SK-N-SH (cell line): Measurements from ENCODE around the gene DMD. TPM values are rescaled to one million over a fixed set of nuclear protein-coding genes. Genes with fewer than 3 reads are reported as not detected.

Source experiments
- CTCF ChIA-PET: fragments of 300-600, 350-600 bp; formaldehyde crosslinking; extraction: SDS; loops from one replicate; lab custom pipeline; 2021; lab: Yijun Ruan, JAX
- POLR2A ChIA-PET: fragments of 350-600 bp; sonication (Branson Sonifier 250); formaldehyde crosslinking; extraction: SDS; loops from one replicate; lab custom pipeline; 2020; ENCODE audit warnings: antibody characterized with exemption, inconsistent platforms; lab: Yijun Ruan, JAX
- DNase-seq: peaks from one replicate; pipeline ENCODE4 v3.0.0; 2012
- H2AFZ ChIP-seq: fragments of 200-600 bp; sonication (generic); 2 replicates; pipeline ENCODE4 v1.8.1; 2016; ENCODE audit warnings: antibody characterized with exemption, mild to moderate bottlenecking, low read depth
- H3F3A ChIP-seq: fragments of 200-600 bp; sonication (generic); replicated peaks from 2 replicates; pipeline ENCODE3; 2016; ENCODE audit warnings: antibody characterized with exemption, mild to moderate bottlenecking; ENCODE audit not compliant: insufficient read depth
- H3K27ac ChIP-seq, 2 experiments: fragments of 200-500 bp in 1 of 2; fragments of 200-600 bp in 1 of 2; sonication (Bioruptor generic) in 1 of 2; sonication (generic), shearing (Covaris generic) in 1 of 2; 2 replicates each; pipeline versions ENCODE4 v1.5.1 to v1.6.1; 2014 to 2016; ENCODE audit warnings: low read depth in 2 of 2, inconsistent platforms in 1 of 2, low read length in 1 of 2, mild to moderate bottlenecking in 1 of 2, mixed read lengths in 1 of 2
- H3K27me3 ChIP-seq: fragments of 200-600 bp; sonication (generic), shearing (Covaris generic); 2 replicates; pipeline ENCODE4 v1.6.1; 2016; ENCODE audit warnings: mixed run types; ENCODE audit not compliant: insufficient read depth
- H3K36me3 ChIP-seq, 2 experiments: fragments of 200-500 bp in 1 of 2; fragments of 200-600 bp in 1 of 2; sonication (Bioruptor generic) in 1 of 2; sonication (generic) in 1 of 2; replicated peaks in 1 of 2; 2 replicates each; pipeline versions ENCODE3 to v1.5.1; 2014 to 2016; ENCODE audit warnings: low read length in 1 of 2, mild to moderate bottlenecking in 1 of 2; ENCODE audit not compliant: insufficient read depth in 2 of 2, control insufficient read depth in 1 of 2
- H3K4me1 ChIP-seq, 2 experiments: fragments of 200-500 bp in 1 of 2; fragments of 200-600 bp in 1 of 2; sonication (Bioruptor generic) in 1 of 2; sonication (generic), shearing (Covaris generic) in 1 of 2; 2 replicates each; pipeline versions ENCODE4 v1.5.1 to v1.6.1; 2014 to 2016; ENCODE audit warnings: low read depth in 1 of 2, low read length in 1 of 2, mixed run types in 1 of 2; ENCODE audit not compliant: insufficient read depth in 2 of 2, control insufficient read depth in 1 of 2
- H3K4me2 ChIP-seq: fragments of 200-600 bp; sonication (generic), shearing (Covaris generic); 2 replicates; pipeline ENCODE4 v1.6.1; 2017; ENCODE audit warnings: mixed run types
- H3K4me3 ChIP-seq, 2 experiments: fragments of 200-500 bp in 1 of 2; fragments of 200-600 bp in 1 of 2; sonication (Bioruptor generic) in 1 of 2; sonication (generic), shearing (Covaris generic) in 1 of 2; 2 replicates each; pipeline versions ENCODE4 v1.5.1 to v1.8.1; 2014 to 2016; ENCODE audit warnings: low read depth in 2 of 2, inconsistent platforms in 1 of 2, low read length in 1 of 2, mild to moderate bottlenecking in 1 of 2, mixed read lengths in 1 of 2, moderate library complexity in 1 of 2
- H3K79me2 ChIP-seq: fragments of 200-600 bp; sonication (generic); 2 replicates; pipeline ENCODE4 v1.8.1; 2017; ENCODE audit warnings: mild to moderate bottlenecking; ENCODE audit not compliant: insufficient read depth
- H3K9ac ChIP-seq: fragments of 200-600 bp; sonication (generic); 2 replicates; pipeline ENCODE4 v1.6.1; 2017; ENCODE audit warnings: mixed run types
- H3K9me2 ChIP-seq: fragments of 200-600 bp; sonication (generic); 2 replicates; pipeline ENCODE4 v1.6.1; 2017; ENCODE audit warnings: mixed run types
- H3K9me3 ChIP-seq: fragments of 200-600 bp; sonication (generic); 2 replicates; pipeline ENCODE4 v1.6.1; 2017; ENCODE audit warnings: mixed run types, mild to moderate bottlenecking, moderate library complexity
- H4K20me1 ChIP-seq: fragments of 200-600 bp; sonication (generic); 2 replicates; pipeline ENCODE4 v1.6.1; 2017; ENCODE audit warnings: mild to moderate bottlenecking, mixed run types; ENCODE audit not compliant: insufficient read depth
- EZH2phosphoT487 ChIP-seq: fragments of 200-600 bp; sonication (generic); IDR thresholded peaks from 2 replicates; pipeline ENCODE4 v1.6.1; 2017; ENCODE audit warnings: low read depth, mixed run types, mild to moderate bottlenecking, antibody characterized with exemption, moderate library complexity, borderline replicate concordance
- GABPA ChIP-seq: IDR thresholded peaks from 2 replicates; pipeline ENCODE4 v1.4.0; 2012; ENCODE audit warnings: low read depth, mild to moderate bottlenecking
- JUND ChIP-seq: IDR thresholded peaks from 2 replicates; pipeline ENCODE4 v1.4.0; 2012
- POLR2AphosphoS5 ChIP-seq: IDR thresholded peaks from 2 replicates; pipeline ENCODE4 v1.6.1; 2012; ENCODE audit warnings: low read depth, low read length
- RCOR1 ChIP-seq: fragments of 150-350 bp; IDR thresholded peaks from 2 replicates; pipeline ENCODE4 v1.6.1; 2017; ENCODE audit warnings: antibody characterized with exemption, low read length
- WGBS: methylation state at CpG from one replicate; pipeline ENCODE4 v1.1.6; 2017; ENCODE audit warnings: low lambda C conversion rate; 5-methylcytosine and 5-hydroxymethylcytosine counted together
- polyA plus RNA-seq, 3 experiments: library from polyadenylated mRNA; depleted of rRNA; stranded (reverse); fragments of >200 nt; gene quantifications; 2 replicates each; pipeline ENCODE4 v1.2.3, GENCODE V29; 2012
- TF ChIP-seq, protein P1 (sequence below): fragments of 150-350 bp; IDR thresholded peaks from 2 replicates; pipeline ENCODE4 v1.6.1; 2016; ENCODE audit warnings: mild to moderate bottlenecking, low read depth, low read length
- TF ChIP-seq, protein P2 (sequence below): fragments of 200-600 bp; sonication (generic); IDR thresholded peaks from 2 replicates; pipeline ENCODE4 v1.6.1; 2017; ENCODE audit warnings: antibody characterized with exemption, mild to moderate bottlenecking, moderate library complexity
- TF ChIP-seq, protein P3 (sequence below): IDR thresholded peaks from 2 replicates; pipeline ENCODE4 v1.4.0; 2012; ENCODE audit warnings: low read depth, borderline replicate concordance
- TF ChIP-seq, protein P4 (sequence below): IDR thresholded peaks from 2 replicates; pipeline ENCODE4 v1.4.0; 2012; ENCODE audit warnings: low read depth

Gene DMD
- polyA plus RNA-seq, 1 of the 3 experiments (the other 2 are of a cell fraction): 3.9 TPM

DNA sequence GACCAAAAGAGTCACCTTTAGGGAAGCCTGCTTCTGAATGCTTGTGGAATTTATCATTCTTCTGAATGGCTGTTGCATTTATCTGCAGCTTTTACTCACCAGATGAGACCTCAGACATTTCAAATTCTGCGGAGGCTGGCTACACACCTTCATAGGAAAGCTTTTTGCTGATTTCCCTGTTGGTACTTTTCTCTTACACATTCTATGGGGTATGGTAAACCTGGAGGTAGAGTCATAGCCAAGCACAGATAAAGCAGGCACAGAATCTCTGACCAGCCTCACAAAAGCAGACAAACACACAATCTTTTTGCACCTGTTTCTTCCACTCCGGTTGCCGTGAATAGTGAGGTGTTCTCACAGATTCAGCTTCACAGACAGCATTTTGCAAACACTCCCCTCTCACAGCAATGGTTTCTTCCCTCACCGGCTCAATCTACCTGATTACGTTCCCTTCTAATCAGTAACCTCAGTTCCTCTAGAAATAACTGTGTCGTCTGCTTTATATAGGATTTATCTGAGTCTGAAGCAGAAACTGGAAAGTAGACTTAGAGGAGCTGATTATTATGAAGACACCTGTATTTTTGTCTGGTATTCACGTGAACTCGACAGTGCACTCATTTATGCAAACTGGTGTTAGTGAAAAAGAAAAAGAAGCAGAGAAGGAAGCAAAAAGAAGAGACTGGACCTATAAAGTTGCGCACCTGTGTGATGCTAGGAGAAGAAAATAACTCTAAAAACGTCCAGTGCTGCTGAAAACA is 83.1 kb downstream of the DMD start:
- 18% methylated on average over 10 of the region's 10 CpGs for WGBS
- no peak overlapping the region for H2AFZ ChIP-seq
- POLR2A ChIA-PET: no interaction called here
- H3K4me2 ChIP-seq: no peak overlapping the region
- no peaks in the 10 kb centered on the region for H3K9me3 ChIP-seq
- CTCF ChIA-PET: no interaction called here
- no peaks in the 10 kb centered on the region for H3K4me1 ChIP-seq
- no peaks in the 10 kb centered on the region for H3K79me2 ChIP-seq
- no peaks in the 10 kb centered on the region for H4K20me1 ChIP-seq
- DNase-seq: no peak
- no peaks in the 10 kb centered on the region for H3F3A ChIP-seq
- H3K9ac ChIP-seq: no peak overlapping the region
- no peak overlapping the region for H3K27ac ChIP-seq
- H3K9me2 ChIP-seq: no peaks in the 10 kb centered on the region
- no peak overlapping the region for H3K4me3 ChIP-seq
- no peak for TF ChIP-seq EZH2phosphoT487
- TF ChIP-seq POLR2AphosphoS5: no peak
- TF ChIP-seq, protein P1, sequence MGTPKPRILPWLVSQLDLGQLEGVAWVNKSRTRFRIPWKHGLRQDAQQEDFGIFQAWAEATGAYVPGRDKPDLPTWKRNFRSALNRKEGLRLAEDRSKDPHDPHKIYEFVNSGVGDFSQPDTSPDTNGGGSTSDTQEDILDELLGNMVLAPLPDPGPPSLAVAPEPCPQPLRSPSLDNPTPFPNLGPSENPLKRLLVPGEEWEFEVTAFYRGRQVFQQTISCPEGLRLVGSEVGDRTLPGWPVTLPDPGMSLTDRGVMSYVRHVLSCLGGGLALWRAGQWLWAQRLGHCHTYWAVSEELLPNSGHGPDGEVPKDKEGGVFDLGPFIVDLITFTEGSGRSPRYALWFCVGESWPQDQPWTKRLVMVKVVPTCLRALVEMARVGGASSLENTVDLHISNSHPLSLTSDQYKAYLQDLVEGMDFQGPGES: no peak
- H3K27me3 ChIP-seq: no peaks in the 10 kb centered on the region
- H3K36me3 ChIP-seq: no peaks in the 10 kb centered on the region

DNA sequence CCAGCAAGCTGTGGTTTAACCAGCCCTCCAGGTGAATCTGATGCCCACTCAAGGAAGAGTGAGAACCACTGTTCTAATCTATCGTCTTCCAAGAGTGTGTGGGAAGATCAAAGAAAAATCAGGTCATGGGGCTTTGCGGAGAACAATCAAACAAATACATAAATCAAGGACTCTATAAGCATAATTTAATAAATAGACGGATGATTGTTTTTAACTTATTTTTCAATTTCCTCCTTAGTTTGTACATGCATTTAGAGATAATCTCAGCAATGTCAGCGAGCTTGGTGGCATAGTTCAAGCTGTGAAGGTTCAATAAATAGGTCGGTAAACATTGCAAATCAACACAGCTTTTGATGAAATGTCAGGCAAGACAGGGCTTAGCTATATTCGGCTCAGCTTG is 84.9 kb downstream of the DMD start:
- Histone ChIP-seq H3K4me3 (no peak overlapping the region), H3K27me3 (no peaks in the 10 kb centered on the region), H3K4me2 (no peak overlapping the region), H2AFZ (no peak overlapping the region), H4K20me1 (no peaks in the 10 kb centered on the region), H3K9me2 (no peaks in the 10 kb centered on the region), H3K27ac (no peak overlapping the region), H3K9me3 (no peaks in the 10 kb centered on the region), H3K4me1 (no peaks in the 10 kb centered on the region), H3K9ac (no peak overlapping the region), H3F3A (no peaks in the 10 kb centered on the region), H3K79me2 (no peaks in the 10 kb centered on the region), H3K36me3 (no peaks in the 10 kb centered on the region)
- CTCF ChIA-PET: no interaction called here
- no peak for DNase-seq
- TF ChIP-seq, protein P2, sequence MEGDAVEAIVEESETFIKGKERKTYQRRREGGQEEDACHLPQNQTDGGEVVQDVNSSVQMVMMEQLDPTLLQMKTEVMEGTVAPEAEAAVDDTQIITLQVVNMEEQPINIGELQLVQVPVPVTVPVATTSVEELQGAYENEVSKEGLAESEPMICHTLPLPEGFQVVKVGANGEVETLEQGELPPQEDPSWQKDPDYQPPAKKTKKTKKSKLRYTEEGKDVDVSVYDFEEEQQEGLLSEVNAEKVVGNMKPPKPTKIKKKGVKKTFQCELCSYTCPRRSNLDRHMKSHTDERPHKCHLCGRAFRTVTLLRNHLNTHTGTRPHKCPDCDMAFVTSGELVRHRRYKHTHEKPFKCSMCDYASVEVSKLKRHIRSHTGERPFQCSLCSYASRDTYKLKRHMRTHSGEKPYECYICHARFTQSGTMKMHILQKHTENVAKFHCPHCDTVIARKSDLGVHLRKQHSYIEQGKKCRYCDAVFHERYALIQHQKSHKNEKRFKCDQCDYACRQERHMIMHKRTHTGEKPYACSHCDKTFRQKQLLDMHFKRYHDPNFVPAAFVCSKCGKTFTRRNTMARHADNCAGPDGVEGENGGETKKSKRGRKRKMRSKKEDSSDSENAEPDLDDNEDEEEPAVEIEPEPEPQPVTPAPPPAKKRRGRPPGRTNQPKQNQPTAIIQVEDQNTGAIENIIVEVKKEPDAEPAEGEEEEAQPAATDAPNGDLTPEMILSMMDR: no peak
- TF ChIP-seq RCOR1 (no peak), JUND (no peak), GABPA (no peak)
- POLR2A ChIA-PET: no interaction called here
- 18% methylated on average over 6 of the region's 6 CpGs for WGBS

DNA sequence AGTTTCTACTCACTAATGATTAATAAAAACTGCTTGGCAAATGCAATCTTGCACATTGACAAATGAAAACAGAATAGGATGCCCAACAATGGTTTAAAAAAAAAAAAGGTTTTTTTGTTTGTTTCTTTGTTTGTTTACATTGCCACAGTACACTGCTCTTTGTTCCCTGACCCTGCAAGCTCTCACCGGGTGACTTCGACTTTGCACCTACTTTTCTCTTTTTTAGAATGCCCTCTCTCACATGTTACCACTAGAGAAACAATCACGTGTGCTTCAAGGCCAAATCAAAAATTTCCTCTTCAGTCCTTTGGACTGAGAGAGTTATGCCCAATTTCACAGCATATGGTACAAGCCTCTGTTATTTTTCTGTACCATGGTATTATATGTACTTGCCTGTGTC is 101.5 kb downstream of the DMD start:
- no peak for DNase-seq
- Histone ChIP-seq H3K9me3 (0 out of 2 replicates have a peak, but pooled peaks cover 3% of the 10 kb centered on the region), H3K4me3 (no peak overlapping the region), H3K4me2 (no peak overlapping the region)
- WGBS: 16% methylated on average over 3 of the region's 3 CpGs
- CTCF ChIA-PET: no interaction called here
- no peak for TF ChIP-seq GABPA
- TF ChIP-seq, protein P3, sequence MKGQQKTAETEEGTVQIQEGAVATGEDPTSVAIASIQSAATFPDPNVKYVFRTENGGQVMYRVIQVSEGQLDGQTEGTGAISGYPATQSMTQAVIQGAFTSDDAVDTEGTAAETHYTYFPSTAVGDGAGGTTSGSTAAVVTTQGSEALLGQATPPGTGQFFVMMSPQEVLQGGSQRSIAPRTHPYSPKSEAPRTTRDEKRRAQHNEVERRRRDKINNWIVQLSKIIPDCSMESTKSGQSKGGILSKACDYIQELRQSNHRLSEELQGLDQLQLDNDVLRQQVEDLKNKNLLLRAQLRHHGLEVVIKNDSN: no peak
- TF ChIP-seq, protein P4, sequence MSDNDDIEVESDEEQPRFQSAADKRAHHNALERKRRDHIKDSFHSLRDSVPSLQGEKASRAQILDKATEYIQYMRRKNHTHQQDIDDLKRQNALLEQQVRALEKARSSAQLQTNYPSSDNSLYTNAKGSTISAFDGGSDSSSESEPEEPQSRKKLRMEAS: no peak
- TF ChIP-seq, all 33 proteins: peak for 0
- H3K27ac ChIP-seq: no peak overlapping the region
- no peaks in the 10 kb centered on the region for H3K79me2 ChIP-seq
- H3K9ac ChIP-seq: no peak overlapping the region
- H3K9me2 ChIP-seq: no peaks in the 10 kb centered on the region
- H2AFZ ChIP-seq: no peak overlapping the region
- H3K36me3 ChIP-seq: no peaks in the 10 kb centered on the region
- H3F3A ChIP-seq: no peaks in the 10 kb centered on the region
- H3K27me3 ChIP-seq: no peaks in the 10 kb centered on the region
- POLR2A ChIA-PET: no interaction called here
- H3K4me1 ChIP-seq: no peaks in the 10 kb centered on the region
- no peaks in the 10 kb centered on the region for H4K20me1 ChIP-seq
